RWPE2 (cell line): ENCODE results near the gene PARP4.

ENCODE experiments used
- ATAC-seq: fragments of 200-7000 bp; cut with Tn5 transposase; 3 replicates; pipeline ENCODE4 v1.9.1; 2021; ENCODE audit warnings: low read depth
- DNase-seq: peaks from one replicate; pipeline ENCODE4 v3.0.0-alpha.2; 2020; ENCODE audit warnings: low spot score
- H3K27ac ChIP-seq: fragments of 450-650 bp; 2 replicates; pipeline ENCODE4 v1.5.1; 2017; ENCODE audit warnings: mild to moderate bottlenecking; ENCODE audit not compliant: poor library complexity, severe bottlenecking
- H3K27me3 ChIP-seq: fragments of 250-450 bp; sonication (Bioruptor Pico); 2 replicates; pipeline ENCODE4 v1.5.1; 2021; ENCODE audit warnings: mild to moderate bottlenecking, moderate library complexity; ENCODE audit not compliant: insufficient read depth, poor library complexity, severe bottlenecking
- H3K36me3 ChIP-seq: fragments of 250-450 bp; sonication (Bioruptor Pico); 2 replicates; pipeline ENCODE4 v1.5.1; 2020; ENCODE audit warnings: low read depth, mild to moderate bottlenecking, moderate library complexity
- H3K4me1 ChIP-seq: fragments of 250-450 bp; sonication (Bioruptor Pico); 2 replicates; pipeline ENCODE4 v1.5.1; 2021; ENCODE audit warnings: mild to moderate bottlenecking, moderate library complexity; ENCODE audit not compliant: insufficient read depth, poor library complexity, severe bottlenecking
- H3K4me3 ChIP-seq: fragments of 250-450 bp; sonication (Bioruptor Pico); 2 replicates; pipeline ENCODE4 v1.5.1; 2021; ENCODE audit warnings: mild to moderate bottlenecking, moderate library complexity; ENCODE audit not compliant: severe bottlenecking
- H3K9me3 ChIP-seq: fragments of 250-450 bp; sonication (Bioruptor Pico); 2 replicates; pipeline ENCODE4 v1.5.1; 2021; ENCODE audit warnings: mild to moderate bottlenecking, moderate library complexity; ENCODE audit not compliant: severe bottlenecking
- CTCF ChIP-seq: fragments of 450-650 bp; IDR thresholded peaks from one replicate; pipeline ENCODE4 v1.5.1; 2017; ENCODE audit warnings: mild to moderate bottlenecking, moderate library complexity; ENCODE audit not compliant: poor library complexity, severe bottlenecking

PARP4 gene

GRCh38 chr13:24528816-24529398, 16.3 kb upstream of the PARP4 start:
- Histone ChIP-seq H3K4me1 (no peaks in the 10 kb centered on the region), H3K9me3 (no peaks in the 10 kb centered on the region), H3K4me3 (no peak overlapping the region), H3K27ac (no peak overlapping the region), H3K36me3 (no peaks in the 10 kb centered on the region), H3K27me3 (no peaks in the 10 kb centered on the region)
- DNase-seq (no peak), ATAC-seq (no peak)
- TF ChIP-seq CTCF = no peak

DNA sequence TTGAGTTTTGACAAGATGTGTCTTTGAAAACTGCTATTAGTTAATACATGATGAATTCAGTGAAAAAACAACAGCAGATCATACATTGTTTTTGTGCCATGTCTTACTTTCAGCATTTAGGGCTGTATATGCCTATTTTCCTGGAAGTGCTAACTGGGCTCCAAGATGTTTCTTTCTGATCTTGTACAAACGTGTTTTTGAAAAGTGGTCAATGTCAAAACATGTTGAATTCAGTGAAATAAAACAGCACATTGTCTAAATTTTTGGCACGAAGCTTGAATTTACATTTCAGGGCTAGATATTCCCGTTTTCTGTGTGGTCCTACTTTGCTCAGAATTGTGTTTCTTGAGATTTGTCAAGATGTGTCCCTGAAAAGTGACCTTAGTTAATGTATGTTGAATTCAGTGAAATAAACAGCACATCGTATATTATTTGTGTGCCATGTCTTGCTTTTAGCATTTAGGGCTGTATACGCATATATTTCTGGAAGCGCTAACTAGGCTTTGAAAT, 14.7 kb upstream of the PARP4 start:
- DNase-seq (no peak), ATAC-seq (no peak)
- TF ChIP-seq CTCF = no peak
- no peaks in the 10 kb centered on the region for H3K4me1 ChIP-seq
- no peaks in the 10 kb centered on the region for H3K27me3 ChIP-seq
- no peaks in the 10 kb centered on the region for H3K9me3 ChIP-seq
- no peaks in the 10 kb centered on the region for H3K36me3 ChIP-seq
- no peak overlapping the region for H3K4me3 ChIP-seq
- no peak overlapping the region for H3K27ac ChIP-seq

GRCh38 chr13:24520733-24521132, 8.2 kb upstream of the PARP4 start:
- H3K27me3 ChIP-seq = no peaks in the 10 kb centered on the region
- no peak for TF ChIP-seq CTCF
- H3K9me3 ChIP-seq = no peaks in the 10 kb centered on the region
- no peaks in the 10 kb centered on the region for H3K36me3 ChIP-seq
- no peak overlapping the region for H3K27ac ChIP-seq
- no peak for DNase-seq
- ATAC-seq = no peak
- H3K4me1 ChIP-seq = no peaks in the 10 kb centered on the region
- H3K4me3 ChIP-seq = no peak overlapping the region

DNA sequence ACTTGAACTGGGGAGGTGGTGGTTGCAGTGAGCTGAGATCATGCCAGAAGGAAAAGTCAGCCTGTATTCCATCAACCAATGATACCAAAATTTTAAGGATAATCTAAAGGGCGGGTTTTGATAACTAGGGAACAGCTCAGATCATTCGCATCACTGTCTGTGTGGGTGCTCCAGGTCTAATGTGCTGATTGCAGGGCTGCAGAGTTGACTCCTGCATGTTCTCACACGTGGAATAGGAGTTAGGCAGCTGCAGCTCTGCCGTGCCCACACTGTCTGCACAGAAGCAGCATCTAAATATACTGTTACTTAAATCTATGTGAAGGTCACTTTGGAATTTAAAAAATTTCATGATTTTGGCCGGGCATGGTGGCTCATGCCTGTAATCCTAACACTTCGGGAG, 4.3 kb upstream of the PARP4 start:
- no peak overlapping the region for H3K27ac ChIP-seq
- no peak for TF ChIP-seq CTCF
- H3K27me3 ChIP-seq = no peaks in the 10 kb centered on the region
- H3K36me3 ChIP-seq = no peaks in the 10 kb centered on the region
- no peak for DNase-seq
- no peak for ATAC-seq
- H3K4me3 ChIP-seq = no peak overlapping the region
- H3K9me3 ChIP-seq = no peaks in the 10 kb centered on the region
- H3K4me1 ChIP-seq = peaks cover under 1% of the 10 kb centered on the region

- peaks cover 13% of the 10 kb centered on the region for H3K36me3 ChIP-seq
These were observed 283 bp upstream of the PARP4 start for GRCh38 chr13:24512908-24513213.

More at GRCh38 chr13:24512908-24513213, 283 bp upstream of the PARP4 start:
- TF ChIP-seq CTCF = no peak
- peak overlapping the region; percentile 63 for H3K4me3 ChIP-seq
- no peaks in the 10 kb centered on the region for H3K27me3 ChIP-seq
- peak overlapping the region; percentile 95 for H3K27ac ChIP-seq
- ATAC-seq (no peak), DNase-seq (no peak)
- H3K4me1 ChIP-seq = peaks cover 9% of the 10 kb centered on the region
- no peaks in the 10 kb centered on the region for H3K9me3 ChIP-seq
